Measurements from ENCODE around the gene DRAP1.
"Not testable (repeated sequence)": the region's sequence is repeated elsewhere in the genome, so short reads cannot be mapped to it uniquely, and the experiment has no call there.

Gene DRAP1

DNA sequence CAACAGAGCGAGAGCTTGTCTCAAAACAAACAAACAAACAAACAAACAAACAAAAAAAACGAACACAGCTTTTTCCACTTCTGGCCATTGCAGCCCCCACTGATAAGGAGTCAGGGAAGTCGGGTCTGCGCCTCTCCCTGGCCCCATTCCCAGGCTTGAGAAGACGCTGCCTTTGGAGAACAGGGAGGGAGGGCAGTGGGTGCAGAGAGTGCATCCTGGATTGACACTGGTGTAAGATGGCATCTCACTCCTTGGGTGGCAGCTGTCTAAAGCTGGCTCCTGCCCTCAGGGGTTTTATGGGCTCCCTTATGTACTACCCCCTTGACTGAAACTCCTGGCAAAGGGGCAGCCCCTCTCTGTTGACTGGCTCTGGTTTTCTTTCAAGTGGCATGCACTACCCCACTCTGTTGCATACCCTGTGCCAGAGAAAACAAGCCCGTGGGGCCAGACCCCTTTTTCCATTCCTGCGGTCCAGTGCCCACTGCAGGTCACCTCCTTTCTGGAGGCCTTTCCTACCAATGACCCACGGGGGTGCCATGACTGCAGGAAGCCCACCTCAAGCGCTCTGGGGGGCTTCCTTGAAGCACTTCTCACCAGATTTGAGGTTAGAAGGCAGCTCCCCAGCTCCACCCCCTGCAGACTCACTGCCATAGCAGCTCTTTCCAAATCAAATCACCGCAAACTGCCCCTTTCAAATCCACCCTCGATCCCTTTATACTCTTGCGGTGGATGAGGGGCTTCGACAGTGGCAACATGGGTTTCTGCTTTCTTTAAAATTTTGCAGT lies 12.7 kb downstream of the DRAP1 start:
- DNase-seq (ENCODE audit: low spot score), result no peak

DNA sequence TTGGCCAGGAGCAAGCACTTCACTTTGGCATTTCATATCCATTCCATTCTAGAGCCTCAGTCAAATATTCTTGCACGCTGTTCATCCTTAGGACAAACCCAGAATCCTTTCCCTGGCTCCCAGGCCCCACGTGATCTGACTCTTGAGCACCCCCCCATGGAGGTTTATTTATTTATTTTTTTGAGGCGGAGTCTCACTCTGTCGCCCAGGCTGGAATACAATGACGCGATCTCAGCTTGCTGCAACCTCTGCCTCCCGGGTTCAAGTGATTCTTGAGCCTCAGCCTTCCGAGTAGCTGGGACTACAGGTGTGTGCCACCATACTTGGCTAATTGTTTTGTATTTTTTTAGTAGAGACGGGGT lies 13.3 kb downstream of the DRAP1 start:
- no peak for DNase-seq (ENCODE audit: low spot score)

GRCh38 chr11:65934014-65934413 lies 14.8 kb downstream of the DRAP1 start:
- DNase-seq (ENCODE audit: low spot score), result no peak

- DNase-seq (ENCODE audit: low spot score), result no peak
These were observed 18.5 kb downstream of the DRAP1 start for GRCh38 chr11:65937766-65938165.

DNA sequence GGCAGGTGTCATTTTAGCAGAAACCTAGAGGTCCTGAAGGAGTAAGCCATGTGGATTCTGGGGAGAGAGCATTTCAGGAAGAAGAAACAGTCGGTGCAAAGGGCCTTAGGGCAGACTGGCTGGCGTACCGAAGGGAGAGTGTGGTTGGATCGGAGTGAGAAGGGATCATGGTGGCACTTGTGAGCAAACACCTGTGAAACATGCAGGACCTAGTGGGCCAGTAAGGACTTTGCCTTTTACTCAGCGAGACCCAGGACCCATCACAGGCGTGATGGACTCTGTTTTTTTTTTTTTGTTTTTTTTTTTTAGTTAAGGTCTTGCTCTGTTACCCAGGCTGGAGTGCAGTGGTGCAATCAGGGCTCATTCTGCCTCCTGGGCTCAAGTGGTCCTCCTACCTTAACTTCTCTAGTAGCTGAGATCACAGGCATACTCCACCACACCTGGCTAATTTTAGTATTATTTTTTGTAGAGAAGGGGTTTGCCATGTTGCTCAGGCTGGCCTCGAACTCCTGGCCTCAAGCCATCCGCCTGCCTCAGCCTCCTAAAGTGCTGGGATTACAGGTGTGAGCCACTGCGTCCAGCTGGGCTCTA lies 22.6 kb downstream of the DRAP1 start:
- no peak for DNase-seq (ENCODE audit: low spot score)

GRCh38 chr11:65942531-65942930 lies 23.3 kb downstream of the DRAP1 start:
- DNase-seq (ENCODE audit: low spot score), result no peak

- DNase-seq (ENCODE audit: low spot score), result no peak
These were observed 25.0 kb downstream of the DRAP1 start for GRCh38 chr11:65944191-65944590.

DNA sequence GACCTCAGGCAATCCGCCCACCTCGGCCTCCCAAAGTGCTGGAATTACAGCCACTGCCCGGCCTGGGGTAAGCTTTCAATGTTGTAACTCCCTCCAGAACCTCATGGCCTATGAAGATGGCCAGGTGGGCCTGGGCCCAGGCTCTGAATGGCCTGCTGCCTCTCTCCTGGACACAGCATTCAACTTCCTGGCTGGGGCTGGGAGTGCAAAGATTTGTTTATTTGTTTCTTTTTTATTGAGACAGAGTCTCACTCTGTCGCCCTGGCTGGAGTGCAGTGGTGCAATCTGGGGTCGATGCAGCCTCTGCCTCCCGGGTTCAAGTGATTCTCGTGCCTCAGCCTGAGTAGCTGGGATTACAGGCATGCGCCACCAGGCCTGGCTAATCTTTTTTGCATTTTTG lies 25.5 kb downstream of the DRAP1 start:
- DNase-seq (ENCODE audit: low spot score), result no peak

DNA sequence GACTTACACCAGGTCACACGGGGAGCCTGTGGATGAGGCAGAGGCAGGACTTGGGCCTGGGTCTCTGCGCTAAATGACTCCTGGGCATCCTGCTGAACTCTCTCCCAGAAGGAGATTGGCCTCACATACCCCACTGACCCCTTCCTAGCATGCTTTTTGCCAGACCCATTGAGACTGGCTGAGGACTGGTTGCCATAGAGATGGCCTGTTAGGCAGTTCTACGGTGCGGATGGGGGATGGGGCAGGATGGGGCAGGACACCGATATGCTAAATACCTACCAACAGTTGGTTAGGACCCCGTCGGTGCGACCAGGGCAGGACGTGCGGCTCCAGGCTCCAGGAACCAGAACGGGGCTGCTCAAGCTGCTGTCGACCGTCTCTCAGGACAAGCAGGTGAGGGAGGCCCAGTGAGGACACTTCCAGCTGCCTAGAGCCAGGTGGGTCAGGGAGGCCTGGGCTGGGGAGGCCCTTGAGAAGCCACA lies 26.2 kb downstream of the DRAP1 start, which contains the start of gene TSGA10IP:
Gene TSGA10IP (plus strand): TSS at position 51 of the 482 bp plus-strand sequence. CDS start 196 bp downstream, at position 247.
- DNase-seq (ENCODE audit: low spot score), result no peak

DNA sequence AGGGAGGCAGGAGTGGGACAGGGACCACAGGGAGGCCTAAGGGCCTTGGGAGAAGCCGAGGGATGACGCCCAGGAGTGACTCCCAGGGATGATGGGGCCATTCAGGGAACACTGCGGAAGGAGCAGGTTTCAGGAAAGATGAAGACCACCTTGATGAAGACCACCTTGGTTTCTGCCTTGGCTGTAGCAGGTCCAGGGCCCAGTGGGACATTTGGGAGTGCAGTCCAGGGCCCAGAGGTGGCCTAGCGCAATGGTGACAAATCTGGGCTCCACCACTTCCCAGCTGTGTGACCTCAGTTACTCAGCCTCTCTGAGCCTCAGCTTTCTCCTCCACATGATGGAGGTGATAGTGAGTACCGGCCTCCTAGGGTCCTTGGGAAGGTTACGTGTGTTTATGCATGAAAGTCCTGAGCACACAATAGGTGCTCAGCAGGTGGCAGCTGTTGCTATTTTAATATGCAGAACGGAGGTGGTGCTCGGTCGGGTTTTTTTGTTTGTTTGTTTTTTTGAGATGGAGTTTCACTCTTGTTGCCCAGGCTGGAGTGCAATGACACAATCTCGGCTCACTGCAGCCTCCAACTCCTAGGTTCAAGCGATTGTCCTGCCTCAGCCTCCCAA lies 26.8 kb downstream of the DRAP1 start:
- no peak for DNase-seq (ENCODE audit: low spot score)

GRCh38 chr11:65946655-65947054 lies 27.4 kb downstream of the DRAP1 start:
- no peak for DNase-seq (ENCODE audit: low spot score)

DNA sequence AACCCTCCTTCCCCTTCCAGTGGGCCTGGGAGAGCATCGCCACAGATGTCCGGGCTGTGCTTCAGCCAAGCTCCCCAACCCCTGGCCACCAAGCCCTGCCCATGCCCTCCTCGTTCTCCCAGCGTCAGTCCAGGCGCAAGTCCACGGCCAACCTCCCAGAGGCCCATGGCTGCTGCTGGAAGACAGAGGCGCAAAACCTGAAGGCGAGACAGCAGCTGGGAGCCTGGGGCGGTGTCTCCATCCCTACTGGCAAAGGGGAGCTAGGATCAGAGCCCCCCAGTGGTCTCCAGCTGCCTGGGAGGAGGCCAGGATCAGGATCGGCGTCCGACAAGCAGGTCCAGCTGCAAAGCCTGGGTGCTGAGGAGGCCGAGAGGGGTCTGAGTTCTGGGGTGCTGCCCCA lies 27.9 kb downstream of the DRAP1 start:
- no peak for DNase-seq (ENCODE audit: low spot score)

GRCh38 chr11:65947603-65948125 lies 28.4 kb downstream of the DRAP1 start:
- no peak for DNase-seq (ENCODE audit: low spot score)

- DNase-seq (ENCODE audit: low spot score), result not testable (repeated sequence)
These were observed 31.5 kb downstream of the DRAP1 start for GRCh38 chr11:65950711-65951110.

DNA sequence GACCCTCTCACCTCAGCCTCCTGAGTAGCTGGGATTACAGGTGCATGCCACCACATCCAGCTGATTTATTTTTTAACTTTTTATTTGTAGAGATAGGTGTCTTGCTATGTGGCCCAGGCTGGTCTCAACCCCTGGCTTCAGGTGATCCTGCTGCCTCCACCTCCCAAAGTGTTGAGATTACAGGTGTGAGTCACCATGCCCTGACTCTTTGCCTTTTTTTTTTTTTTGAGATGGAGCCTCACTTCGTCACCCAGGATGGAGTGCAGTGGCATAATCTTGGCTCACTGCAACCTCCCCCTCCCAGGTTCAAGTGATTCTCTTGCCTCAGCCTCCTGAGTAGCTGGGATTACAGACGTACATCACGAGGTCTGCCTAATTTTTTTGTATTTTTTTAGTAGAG lies 32.4 kb downstream of the DRAP1 start:
- not testable (repeated sequence) for DNase-seq (ENCODE audit: low spot score)

- DNase-seq (ENCODE audit: low spot score), result no peak
These were observed 32.9 kb downstream of the DRAP1 start for GRCh38 chr11:65952052-65952521.

GRCh38 chr11:65953471-65953870 lies 34.2 kb downstream of the DRAP1 start:
- DNase-seq (ENCODE audit: low spot score), result no peak

DNA sequence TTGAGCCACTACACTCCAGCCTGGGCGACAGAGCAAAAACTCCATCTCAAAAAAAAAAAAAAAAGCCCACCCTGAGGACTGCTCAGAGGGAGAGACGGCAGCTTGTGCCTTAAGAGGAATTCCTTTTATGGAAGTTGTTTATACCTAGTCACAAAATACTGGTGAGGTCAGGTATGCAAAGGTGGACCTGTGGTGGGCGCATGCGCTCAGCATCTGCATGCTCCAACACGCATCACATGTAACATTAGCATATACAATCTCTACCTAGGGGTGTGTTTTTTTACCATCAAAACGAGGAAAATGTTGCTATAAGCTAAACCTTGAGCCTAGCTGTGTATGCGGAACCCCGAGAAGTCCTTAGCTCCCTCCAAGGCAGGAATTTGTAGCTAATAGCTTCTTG lies 35.5 kb downstream of the DRAP1 start:
- DNase-seq (ENCODE audit: low spot score), result no peak

- DNase-seq (ENCODE audit: low spot score), result no peak
These were observed 39.1 kb downstream of the DRAP1 start for GRCh38 chr11:65958291-65958690.

- DNase-seq (ENCODE audit: low spot score), result no peak
These were observed 39.7 kb downstream of the DRAP1 start for GRCh38 chr11:65958774-65959420.

DNA sequence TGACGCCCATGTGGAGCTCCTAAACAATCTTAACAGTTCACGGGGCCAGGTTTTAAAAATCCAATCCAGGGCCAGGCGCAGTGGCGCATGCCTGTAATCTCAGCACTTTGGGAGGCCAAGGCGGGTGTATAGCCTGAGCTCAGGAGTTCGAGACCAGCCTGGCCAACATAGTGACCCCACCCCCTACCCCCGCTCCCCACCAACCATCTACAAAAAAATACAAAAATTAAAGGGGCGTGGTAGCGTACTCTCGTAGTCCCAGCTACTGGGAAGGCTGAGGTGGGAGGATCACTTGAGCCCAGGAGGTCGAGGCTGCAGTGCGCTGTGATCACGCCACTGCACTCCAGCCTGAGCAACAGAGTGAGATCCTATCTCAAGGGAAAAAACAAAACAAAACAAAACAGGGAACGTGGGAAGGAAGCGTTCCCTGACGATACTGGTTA lies 41.6 kb downstream of the DRAP1 start:
- DNase-seq (ENCODE audit: low spot score), result no peak

All from pons (tissue), 1 donor.